ENCODE results near the gene CXorf58.
"Not testable (repeated sequence)": the region's sequence is repeated elsewhere in the genome, so short reads cannot be mapped to it uniquely, and the experiment has no call there.

The CXorf58 gene

GRCh38 chrX:23907498-23908218 is at the start of gene CXorf58, which contains the start of gene APOO:
CXorf58 (plus strand) TSS chrX:23908006; CDS start chrX:23910303, 2,297 bp downstream.
APOO (minus strand) TSS chrX:23907938; CDS start chrX:23907702, 236 bp downstream.
- DNase-seq (ENCODE audit: low read depth in 4 of 4, low spot score in 1 of 4), result peak; percentile 66 to 84 (median 76)

GRCh38 chrX:23859238-23859637 is 48.6 kb upstream of the CXorf58 start:
- not testable (repeated sequence) for DNase-seq (ENCODE audit: low read depth in 4 of 4, low spot score in 1 of 4)

GRCh38 chrX:23861215-23861896 is 46.5 kb upstream of the CXorf58 start:
- no peak for DNase-seq (ENCODE audit: low read depth in 4 of 4, low spot score in 1 of 4)

DNA sequence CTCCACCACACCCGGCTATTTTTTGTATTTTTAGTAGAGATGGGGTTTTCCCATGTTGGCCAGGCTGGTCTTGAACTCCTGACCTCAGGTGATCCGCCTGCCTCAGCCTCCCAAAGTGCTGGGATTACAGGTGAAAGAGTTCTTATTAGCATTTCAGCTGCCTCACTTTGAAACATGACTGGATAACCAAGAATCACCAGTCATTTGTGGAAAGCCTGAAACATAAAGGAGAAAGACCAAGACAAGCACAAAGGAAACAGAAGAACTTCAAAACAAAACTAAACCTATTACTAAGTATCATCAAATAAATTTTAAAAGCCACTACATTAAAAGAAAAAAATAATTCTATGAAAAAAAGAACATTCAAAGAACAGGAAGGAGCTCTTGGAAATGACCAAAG is 45.9 kb upstream of the CXorf58 start:
- DNase-seq (ENCODE audit: low read depth in 4 of 4, low spot score in 1 of 4), result not testable (repeated sequence)

- no peak for DNase-seq (ENCODE audit: low read depth in 4 of 4, low spot score in 1 of 4)
Observed at GRCh38 chrX:23864742-23865326, 43.0 kb upstream of the CXorf58 start.

DNA sequence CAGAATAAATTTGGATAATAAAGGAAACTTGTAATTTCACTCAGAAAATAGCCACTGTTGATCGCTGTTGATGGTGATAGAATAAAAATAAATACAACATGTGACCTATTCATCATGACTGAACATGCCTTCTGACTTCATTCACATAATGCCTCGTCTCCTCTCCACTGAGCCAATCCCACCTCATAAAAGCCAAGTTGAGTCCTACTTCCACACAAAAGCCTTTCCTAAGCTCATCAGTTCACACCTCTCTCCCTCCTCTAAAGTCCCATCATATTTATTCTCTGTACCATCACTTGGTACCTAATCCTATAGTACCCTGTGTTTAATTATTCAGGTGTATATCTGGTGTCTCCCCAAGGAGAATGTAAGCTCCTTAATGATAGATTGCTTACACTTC is 37.8 kb upstream of the CXorf58 start:
- DNase-seq (ENCODE audit: low read depth in 4 of 4, low spot score in 1 of 4), result no peak

DNA sequence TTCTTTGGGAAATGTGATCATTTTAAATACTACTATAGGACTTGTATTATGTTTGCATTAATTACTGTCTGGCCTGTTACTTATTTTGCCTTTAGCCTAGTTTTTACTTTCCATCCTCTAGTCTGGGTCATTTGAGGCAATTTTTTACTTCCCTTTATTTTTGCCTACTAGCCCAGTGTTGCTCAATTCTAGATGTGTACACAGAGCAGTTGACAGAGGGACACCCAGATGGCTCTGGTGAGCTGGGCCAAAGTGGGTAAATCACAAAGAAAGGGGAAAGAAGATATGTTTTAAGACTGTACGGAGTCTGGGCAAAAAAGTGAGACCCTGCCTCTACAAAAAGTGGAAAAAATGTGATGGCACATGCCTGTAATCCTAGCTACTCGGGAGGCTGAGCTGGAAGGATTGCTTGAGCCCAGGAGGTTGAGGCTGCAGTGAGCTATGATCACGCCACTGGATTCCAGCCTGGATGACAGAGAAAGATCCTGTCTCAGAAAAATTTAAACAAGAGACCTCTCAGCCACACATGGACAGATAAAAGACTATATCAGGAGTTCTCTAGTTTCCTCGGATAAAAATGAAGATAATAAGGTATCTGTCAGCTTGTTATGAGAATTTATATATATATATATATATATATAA is 35.8 kb upstream of the CXorf58 start:
- DNase-seq (ENCODE audit: low read depth in 4 of 4, low spot score in 1 of 4), result no peak

DNA sequence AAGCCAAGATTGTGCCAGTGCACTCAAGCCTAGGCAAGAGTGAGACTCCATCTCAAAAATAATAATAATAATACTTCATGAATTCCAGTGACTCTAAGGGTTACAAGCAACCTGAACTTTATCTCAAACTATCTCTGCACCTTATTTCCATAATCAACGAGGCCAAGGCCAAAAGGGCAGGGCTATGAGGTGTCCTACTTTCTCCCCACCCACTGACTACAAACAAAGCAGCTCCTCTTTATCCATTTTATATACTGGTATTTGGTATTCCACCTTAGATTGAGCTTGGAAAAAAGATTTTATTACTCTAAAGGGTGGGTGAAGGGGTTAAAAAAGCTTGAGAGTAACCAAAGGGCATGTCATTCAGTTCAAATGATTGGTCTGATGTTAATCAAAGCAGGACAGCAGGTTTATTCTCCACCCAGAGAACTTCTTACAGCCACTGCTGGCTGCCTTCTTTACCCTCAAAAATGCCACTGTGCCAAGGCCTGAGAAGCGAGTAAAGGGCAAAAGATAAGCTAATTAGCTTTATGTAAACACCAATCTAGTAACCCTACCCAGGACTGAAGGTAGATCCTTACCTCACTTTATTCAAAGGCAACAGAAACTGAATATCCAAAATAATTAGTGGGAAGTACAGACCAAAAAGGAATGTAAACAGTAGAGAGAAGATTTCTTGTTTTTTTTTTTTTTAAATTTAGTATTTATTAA is 28.3 kb upstream of the CXorf58 start:
- DNase-seq (ENCODE audit: low read depth in 4 of 4, low spot score in 1 of 4), result no peak

- DNase-seq (ENCODE audit: low read depth in 4 of 4, low spot score in 1 of 4), result no peak
Observed at GRCh38 chrX:23883737-23884354, 24.0 kb upstream of the CXorf58 start.

DNA sequence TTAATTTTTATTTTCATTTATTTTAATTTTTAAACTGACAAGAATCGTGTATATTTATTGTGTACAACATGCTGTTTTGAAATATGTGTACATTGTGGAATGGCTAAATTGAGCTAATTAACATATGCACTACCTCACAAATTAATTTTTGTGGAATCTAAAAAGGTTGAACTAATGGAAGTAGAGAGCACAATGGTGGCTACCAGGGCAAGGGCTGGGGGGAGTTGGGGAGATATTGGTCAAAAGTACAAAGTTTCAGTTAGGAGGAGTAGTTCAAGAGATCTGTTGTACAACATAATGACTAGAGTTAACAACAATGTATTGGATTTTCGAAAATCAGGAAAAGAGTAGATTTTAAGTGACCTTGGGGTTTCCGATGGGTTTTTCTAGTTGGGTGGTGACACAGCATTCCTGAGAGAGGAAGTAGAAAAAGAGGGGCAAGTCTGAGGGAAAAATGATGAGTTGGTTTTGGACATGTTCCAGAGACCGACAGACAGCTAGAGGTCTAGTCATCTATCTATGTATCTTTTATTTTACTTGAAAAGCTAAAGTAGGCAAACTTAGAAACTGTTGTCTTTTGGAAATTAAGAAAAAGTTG is 23.3 kb upstream of the CXorf58 start:
- no peak for DNase-seq (ENCODE audit: low read depth in 4 of 4, low spot score in 1 of 4)

GRCh38 chrX:23885803-23886202 is 22.0 kb upstream of the CXorf58 start:
- no peak for DNase-seq (ENCODE audit: low read depth in 4 of 4, low spot score in 1 of 4)

- no peak for DNase-seq (ENCODE audit: low read depth in 4 of 4, low spot score in 1 of 4)
Observed at GRCh38 chrX:23887451-23887850, 20.4 kb upstream of the CXorf58 start.

GRCh38 chrX:23887918-23888317 is 19.9 kb upstream of the CXorf58 start:
- DNase-seq (ENCODE audit: low read depth in 4 of 4, low spot score in 1 of 4), result no peak

- DNase-seq (ENCODE audit: low read depth in 4 of 4, low spot score in 1 of 4), result no peak
Observed at GRCh38 chrX:23888887-23889501, 18.8 kb upstream of the CXorf58 start.

DNA sequence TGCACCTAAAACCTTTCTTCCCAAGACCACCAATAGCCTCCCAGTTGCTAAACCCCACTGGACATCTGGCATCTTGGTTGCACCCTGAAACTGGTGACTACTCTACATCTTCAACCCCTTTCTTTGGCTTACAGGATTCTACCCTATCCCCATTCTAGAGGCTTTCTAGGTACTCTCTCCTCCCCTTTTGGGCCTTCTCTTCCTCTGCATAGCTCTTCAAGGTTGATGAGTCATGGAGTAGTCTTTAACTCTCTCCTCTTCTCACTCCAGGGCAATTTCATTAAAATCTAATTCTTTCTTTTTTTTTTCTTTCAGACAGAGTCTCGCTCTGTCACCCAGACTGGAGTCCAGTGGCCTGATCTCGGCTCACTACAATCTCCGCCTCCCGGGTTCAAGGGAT is 16.9 kb upstream of the CXorf58 start:
- no peak for DNase-seq (ENCODE audit: low read depth in 4 of 4, low spot score in 1 of 4)

DNA sequence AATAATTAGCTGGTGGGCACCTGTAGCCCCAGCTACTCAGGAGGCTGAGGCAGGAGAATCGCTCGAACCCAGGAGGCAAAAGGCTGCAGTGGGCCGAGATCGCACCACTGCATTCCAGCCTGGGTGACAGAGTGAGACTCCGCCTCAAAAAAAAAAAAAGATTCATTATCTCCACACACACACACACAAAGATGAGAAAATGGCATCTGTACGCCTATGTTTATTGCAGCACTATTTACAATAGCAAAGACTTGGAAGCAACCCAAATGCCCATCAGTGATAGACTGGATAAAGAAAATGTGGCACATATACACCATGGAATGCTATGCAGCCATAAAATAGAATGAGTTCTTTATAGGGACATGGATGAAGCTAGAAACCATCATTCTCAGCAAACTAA is 12.8 kb upstream of the CXorf58 start:
- DNase-seq (ENCODE audit: low read depth in 4 of 4, low spot score in 1 of 4), result not testable (repeated sequence)

DNA sequence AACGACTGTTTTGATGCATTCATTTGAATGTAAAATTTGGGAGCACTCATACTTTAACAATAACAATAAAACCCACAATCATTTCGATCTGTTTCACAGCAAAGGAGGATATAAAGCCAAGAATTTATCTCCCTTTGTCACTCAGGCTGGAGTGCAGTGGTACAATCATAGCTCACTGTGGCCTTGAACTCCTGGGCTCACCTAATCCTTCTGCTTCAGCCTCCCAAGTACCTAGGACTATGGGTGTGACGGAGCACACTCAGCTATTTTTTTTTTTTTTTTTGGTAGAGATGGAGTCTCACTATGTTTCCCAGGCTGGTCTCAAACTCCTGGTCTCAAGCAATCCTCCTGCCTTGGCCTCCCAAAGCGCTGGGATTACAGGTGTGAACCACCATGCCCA is 11.3 kb upstream of the CXorf58 start:
- DNase-seq (ENCODE audit: low read depth in 4 of 4, low spot score in 1 of 4), result not testable (repeated sequence)

DNA sequence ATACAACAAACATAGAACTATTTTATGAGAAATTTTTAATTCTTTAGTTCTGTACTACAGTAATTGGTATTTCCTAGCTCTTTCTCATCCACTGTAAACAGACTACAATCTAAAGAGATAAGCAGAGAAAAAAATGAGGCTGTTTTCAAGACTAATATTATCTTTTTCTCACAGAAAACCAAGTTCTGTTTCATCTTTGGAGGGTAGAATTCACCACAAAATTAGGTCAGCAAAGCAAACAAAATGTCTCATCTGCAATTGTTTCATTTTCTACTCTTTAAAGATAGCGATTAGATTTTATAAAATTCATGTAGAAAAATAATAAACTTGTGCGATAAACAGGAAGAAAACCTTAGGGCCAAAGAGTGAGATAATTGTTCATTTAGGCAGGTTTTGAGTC is 10.8 kb upstream of the CXorf58 start:
- no peak for DNase-seq (ENCODE audit: low read depth in 4 of 4, low spot score in 1 of 4)

DNA sequence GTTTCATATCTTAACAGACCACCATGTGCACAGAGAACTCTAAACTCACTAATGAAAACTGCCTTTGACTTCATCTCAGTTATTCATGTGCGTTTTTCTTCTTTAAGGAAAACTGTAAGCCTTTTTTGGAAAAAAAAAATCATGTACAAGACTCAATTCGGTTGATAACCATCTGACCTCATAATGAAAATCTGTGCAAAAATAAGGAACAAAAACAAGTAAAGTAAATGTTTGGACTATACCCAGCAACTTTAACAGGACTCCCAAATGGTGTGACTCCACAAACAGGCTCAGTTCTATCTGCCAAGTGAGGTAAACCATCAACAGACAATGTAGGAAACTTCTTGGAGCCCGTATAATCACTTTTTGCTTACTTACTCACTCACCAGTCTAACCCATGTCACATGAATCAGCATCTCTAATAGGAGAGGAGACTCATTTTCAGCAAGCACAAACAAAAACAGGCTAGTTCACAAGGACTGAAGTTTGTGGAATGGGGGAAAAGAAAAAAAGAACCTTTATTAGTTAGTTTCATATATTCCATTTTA is 9.3 kb upstream of the CXorf58 start:
- DNase-seq (ENCODE audit: low read depth in 4 of 4, low spot score in 1 of 4), result no peak
